GM18907 (cell line): Measurements from ENCODE around the gene ITGB3.

Experiments used
- ATAC-seq: cut with Tn5 transposase; IDR thresholded peaks from one replicate; pipeline ENCODE4 v1.9.1; 2021; ENCODE audit warnings: mild to moderate bottlenecking, moderate library complexity; ENCODE audit not compliant: unreplicated experiment

Gene ITGB3

DNA sequence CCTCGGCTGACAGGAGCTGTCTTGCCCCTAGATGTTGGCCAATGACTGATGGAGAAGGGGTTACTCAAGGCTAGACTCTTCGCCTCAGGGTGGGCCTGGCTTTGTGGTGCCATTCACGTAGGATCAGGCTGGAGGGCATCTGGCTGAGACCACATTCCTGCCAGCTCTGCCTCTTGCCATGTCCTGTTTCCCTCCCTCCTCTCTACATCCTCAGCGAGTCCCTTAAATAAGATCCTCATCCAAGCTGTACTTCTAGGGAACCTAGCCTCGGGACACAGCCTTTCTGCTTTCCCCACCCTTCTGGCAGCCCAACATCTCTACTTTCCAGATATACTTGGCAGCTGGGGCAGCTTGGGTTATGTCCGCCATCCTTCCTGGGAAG lies 42.2 kb downstream of the ITGB3 start:
- ATAC-seq = no peak

DNA sequence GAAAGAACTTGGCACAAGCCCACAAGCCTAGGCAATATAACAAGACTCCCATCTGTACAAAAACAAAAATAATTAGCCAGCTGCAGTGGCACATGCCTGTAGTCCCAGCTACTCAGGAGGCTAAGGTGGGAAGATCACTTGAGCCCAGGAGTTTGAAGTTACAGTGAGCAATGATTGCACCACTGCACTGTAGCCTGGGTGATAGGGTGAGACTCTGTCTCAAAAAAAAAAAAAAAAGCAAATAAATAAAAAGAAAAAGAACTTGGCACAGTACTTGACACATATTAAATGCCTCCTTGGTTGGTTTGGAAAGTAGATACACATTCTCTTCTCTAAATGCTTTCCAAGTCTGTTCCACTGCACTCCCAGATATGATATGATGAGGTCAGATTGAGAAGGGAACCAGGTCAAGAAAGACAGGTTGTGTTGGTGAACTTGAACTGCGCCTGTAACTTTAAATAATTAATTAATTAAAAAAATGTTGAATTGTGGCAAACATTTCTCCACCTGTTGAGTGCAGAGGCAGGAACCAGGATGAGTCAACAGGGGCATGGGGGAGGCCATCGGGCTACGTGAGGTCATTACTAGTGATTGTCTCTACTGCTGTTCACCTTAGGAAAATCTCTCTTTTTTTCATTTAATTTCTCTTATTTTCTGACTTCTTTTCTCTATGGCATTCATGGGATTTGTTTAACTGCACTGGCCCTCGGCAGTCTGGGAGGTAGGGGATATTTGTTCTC lies 44.2 kb downstream of the ITGB3 start:
- ATAC-seq = no peak

DNA sequence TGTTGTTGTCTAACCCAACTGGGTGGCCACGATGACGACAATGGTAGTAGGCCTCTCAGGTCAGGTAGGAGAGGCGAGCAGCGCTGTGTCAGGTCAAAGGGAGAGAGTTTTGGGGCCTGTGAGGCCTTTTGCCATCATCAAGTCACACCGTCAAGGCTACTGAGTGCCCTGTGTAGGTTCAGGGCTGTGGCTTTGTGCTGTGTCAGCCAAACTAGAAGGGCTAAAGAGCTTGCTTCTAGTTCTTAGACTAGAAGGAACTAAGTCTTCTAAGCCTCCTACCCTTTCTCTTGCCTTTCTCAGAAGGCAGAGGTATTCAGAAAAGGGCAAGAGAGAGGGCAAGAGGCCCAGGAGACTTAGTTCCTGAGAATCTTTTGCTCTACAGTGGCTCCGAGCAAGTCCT lies 45.1 kb downstream of the ITGB3 start:
- no peak for ATAC-seq

DNA sequence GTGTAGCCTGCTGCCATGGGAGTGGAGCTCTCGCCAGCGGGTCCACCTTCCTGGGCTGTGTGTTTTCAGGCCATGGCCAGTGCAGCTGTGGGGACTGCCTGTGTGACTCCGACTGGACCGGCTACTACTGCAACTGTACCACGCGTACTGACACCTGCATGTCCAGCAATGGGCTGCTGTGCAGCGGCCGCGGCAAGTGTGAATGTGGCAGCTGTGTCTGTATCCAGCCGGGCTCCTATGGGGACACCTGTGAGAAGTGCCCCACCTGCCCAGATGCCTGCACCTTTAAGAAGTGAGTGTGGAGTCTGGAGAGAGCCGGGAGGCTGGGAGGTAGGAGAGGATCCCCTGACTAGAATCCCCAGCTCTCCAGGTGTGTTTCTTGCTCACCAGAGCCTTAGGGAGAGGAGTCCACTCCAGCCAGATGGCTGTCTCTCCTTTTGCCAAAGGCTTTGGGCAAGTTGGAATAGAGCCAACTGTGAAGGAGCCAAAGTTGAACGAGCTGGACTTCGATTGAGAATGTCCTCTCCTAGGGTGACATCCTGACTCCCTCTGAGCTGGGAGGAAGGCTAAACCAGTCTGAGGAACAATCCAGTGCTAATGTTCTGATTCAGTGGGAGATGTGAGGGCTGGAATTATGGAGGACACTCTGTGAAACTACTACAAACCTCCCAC lies 45.7 kb downstream of the ITGB3 start:
- ATAC-seq = no peak

DNA sequence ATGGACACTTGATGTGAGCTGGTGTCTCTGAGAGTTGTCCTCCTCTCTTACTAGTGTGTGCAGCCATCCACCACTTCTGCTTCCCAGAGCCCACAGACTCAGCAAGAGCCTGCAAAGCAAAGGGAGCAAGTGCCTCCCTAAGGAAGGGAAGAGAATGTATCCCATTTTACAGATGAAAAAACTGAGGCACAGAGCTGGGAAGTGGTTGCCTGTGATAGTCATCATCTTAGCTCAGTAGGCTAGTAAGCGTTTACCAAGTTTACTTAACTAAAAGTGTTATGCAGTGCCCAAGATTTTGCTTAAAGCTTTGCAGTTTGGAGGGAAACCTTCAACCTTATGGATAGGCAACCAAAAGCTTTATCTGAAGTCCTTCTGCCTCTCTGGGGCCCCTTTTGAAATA lies 47.1 kb downstream of the ITGB3 start:
- ATAC-seq = no peak

DNA sequence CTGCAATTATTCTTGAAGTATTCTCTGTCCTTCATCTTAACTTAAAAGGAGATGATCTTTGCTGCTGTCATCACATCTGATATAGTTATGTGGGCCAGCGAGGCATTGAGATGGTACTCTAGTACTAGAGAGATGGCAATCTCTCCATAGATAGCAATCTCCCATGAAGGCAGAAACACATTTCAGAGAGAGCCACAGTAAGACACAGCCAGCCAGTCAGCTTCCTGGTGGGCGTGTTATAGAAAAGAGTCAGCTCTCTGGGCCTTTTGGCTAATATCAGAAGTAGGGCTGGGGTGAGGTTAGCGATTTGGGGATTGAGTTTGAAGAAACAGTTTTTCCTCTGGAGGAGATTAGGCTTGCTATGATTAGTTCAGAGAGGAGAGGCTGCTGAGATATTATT lies 47.5 kb downstream of the ITGB3 start:
- no peak for ATAC-seq

DNA sequence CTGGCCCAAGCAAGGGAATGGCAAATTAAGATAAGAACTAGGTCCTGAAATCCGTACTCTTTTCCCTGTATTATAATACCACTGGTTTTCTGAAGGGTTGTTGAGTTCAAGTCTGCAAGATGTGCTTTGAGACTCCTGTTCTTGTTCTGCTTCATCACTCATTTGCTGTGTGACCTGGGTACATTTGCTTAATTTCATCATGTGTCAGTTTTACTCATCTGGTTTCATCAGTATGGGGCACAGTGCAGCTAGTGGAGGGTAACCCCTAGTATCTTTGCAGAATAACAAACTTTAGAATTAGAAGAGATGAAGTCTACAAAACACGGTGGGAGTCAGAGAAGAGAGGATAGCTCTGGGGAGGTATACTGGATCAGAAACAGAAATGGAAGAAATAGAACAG lies 48.2 kb downstream of the ITGB3 start:
- no peak for ATAC-seq

DNA sequence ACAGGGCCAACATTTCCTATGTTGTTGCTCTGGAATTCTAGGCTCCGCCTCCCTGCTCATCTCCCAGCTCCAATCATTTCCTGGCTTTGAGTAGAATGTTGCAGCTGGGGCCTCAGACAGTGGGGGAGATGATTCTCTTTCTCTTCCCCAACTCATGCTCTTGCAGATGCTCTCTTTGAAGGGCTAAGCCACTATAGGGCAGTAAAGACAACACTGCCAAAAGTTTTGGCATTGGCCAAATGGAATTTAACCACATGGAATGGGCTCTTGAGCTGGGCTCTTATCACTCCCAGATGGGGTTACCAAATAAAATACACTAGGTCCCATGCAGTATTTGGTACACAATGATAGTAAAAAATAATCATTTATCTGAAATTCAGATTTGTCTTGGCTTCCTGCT lies 50.6 kb downstream of the ITGB3 start:
- ATAC-seq = no peak

DNA sequence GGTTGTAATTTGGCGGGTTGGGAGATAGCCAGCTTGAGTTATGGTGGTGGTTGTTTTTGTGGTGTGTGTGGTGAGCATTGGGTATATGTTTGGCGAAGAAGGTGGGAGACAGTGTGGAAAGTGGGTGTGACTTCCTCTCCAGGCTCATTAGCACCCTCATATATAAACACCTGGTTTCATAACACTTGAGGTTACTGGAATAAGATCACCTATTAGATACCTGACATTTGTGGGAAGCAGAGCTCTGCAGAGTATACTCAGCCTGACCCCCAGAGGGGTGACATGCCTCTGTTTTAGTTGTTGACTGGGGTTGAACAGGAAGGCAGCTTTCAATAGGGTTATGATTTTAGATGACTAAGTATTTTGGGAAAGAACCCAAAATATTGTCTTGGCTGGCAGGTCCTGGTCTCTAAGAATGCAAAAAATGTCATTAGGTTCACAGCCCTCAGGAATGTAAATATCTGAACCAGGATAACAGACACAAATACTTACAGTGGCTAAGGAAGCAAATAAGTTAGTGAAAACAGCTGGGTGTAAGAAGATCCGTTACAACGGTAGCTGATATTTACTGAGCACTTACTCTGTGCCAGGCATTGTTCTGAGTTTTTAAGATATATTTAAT lies 51.8 kb downstream of the ITGB3 start:
- ATAC-seq = no peak

DNA sequence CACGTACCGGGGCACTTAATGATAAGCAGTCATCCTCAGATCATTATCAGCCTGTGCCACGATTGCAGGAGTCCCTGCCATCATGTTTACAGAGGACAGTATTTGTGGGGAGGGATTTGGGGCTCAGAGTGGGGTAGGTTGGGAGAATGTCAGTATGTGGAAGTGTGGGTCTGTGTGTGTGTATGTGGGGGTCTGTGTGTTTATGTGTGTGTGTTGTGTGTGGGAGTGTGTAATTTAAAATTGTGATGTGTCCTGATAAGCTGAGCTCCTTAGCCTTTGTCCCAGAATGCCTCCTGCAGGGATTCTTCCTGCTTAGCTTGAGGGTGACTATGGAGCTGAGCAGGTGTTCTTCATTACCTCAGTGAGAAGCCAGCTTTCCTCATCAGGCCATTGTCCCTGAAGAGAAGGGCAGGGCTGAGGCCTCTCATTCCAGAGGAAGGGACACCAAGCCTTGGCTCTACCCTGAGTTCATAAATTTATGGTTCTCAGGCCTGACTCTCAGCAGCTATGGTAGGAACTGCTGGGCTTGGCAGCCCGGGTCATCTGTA lies 56.6 kb downstream of the ITGB3 start:
- no peak for ATAC-seq

DNA sequence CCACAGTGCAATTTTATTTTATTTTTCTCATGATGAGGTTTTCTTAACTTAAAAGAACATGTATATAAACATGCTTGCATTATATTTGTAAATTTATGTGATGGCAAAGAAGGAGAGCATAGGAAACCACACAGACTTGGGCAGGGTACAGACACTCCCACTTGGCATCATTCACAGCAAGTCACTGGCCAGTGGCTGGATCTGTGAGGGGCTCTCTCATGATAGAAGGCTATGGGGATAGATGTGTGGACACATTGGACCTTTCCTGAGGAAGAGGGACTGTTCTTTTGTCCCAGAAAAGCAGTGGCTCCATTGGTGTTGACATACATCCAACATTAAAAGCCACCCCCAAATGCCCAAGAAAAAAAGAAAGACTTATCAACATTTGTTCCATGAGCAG lies 57.8 kb downstream of the ITGB3 start:
- no peak for ATAC-seq

DNA sequence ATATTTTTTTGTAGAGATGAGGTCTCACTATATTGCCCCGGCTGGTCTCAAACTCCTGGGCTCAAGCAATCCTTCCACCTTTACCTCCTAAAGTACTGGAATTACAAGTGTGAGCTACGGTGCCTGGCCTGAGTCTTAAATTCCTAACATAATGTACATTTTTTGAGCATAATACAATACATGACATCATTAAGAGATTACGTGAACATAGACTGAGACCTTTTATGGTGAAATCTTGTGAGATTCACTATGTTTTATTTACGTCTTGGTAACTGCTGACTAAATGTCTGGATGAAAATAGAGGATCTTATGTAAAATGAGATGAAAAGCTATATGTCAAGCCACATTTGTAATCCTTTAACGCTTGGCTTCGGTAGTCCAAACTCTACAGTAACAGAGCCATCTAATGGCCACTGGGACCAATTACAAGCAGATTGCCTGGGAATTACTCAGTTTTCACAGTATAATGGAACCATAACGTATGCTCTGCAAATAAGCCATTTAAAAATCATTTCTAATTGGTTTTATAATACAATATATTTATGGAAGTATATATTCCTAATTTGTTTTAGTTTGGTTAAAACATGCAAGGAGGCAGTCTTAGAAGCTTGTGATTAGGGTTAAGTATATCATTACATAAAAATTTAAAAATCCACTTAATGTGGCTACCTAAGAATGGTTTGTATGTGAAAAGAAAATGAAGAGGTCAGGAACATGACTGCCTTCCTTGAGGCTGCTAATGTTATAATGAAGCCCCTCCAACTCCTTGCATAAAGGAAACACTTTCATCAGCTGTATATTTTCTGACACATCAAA lies 62.0 kb downstream of the ITGB3 start:
- no peak for ATAC-seq

DNA sequence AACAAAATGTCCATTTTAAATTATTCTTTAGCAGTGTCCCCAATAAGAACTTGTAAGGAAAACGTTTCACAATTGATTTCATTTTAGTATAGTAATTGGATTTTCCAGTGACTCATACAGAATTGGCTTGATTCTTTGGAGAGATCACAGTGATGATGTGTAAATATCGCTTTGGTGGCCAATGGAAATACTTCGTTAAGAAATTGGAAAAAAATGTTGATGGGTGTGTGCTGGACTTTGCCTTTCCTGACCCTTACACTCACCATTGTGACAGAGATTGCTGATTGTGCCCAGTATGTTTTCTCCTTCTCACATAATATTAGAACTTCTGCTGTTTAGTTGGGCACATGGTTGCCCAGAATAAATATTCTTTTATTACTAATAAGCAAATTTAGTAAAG lies 62.7 kb downstream of the ITGB3 start:
- no peak for ATAC-seq

DNA sequence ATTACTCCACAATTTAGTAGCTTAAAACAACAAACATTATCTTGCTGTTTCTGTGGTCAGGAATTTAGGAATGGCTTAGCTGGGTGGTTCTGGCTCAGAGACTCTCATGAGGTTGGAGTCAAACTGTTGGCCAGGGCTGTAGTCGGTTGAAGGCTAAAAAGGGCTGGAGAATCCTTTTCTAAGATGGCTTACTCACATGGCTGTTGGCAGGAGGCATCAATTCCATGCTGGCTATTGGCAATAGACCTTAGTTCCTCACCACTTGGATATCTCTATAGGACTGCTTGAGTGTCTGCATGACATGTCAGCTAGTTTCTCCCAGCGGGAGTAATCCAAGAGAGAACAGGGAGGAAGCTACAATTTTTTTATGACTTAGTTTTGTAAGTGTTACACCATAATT lies 63.5 kb downstream of the ITGB3 start:
- no peak for ATAC-seq

DNA sequence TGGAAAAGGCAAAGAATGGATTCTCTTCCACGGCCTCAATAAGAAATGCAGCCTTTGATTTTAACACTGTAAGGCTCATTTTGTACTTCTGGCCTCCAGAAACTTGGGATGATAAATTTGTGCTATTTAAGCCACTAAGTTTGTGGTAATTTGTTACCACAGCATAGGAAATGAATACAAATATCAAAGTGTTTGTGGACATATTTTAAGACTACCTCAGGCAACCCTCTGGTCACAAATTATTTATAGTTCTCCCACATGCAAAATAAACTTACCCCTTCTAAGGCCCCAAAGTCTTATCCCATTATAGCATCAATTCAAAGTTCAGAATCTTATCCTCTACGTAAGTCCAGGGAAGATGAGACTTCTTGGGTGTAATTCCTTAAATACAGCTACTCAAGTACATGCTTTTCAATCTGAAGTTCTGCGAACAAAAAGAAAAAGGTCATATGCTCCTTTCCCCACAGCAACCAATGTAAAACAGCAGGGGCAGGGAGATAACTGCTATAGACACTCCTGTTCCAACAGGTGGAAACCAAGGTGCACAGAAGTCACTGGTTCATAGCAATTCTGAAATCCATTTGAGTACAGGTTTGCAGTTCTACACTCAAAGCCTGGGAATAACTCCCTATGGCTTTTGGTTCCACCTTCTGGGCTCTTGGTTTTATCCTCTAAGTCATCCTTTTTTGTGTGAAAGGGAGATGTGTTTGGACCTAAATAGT lies 64.7 kb downstream of the ITGB3 start:
- no peak for ATAC-seq

DNA sequence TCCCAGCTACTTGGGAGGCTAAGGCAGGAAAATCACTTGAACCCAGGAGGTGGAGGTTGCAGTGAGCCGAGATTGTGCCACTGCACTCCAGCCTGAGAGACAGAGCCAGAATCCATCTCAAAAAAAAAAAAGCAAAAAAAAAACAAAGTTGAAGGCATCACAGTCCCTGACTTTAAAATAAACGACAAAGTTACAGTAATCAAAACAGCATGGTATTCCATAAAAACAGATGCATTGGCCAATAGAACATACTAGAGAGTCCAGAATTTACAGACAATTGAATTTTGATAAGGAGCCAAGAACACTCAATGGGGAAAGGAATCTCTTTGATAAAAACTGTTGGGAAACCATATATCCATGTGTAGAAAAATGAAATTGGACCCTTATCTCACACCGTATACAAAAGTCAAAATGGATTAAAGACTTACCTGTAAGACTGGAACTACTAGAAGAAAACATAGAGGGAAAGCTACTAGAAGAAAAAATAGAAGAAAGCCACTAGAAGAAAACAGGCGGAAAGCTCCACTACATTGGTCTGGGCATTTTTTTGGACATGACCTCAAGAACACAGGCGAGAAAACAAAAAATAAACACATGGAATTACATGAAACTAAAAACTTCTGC lies 67.4 kb downstream of the ITGB3 start:
- no peak for ATAC-seq

DNA sequence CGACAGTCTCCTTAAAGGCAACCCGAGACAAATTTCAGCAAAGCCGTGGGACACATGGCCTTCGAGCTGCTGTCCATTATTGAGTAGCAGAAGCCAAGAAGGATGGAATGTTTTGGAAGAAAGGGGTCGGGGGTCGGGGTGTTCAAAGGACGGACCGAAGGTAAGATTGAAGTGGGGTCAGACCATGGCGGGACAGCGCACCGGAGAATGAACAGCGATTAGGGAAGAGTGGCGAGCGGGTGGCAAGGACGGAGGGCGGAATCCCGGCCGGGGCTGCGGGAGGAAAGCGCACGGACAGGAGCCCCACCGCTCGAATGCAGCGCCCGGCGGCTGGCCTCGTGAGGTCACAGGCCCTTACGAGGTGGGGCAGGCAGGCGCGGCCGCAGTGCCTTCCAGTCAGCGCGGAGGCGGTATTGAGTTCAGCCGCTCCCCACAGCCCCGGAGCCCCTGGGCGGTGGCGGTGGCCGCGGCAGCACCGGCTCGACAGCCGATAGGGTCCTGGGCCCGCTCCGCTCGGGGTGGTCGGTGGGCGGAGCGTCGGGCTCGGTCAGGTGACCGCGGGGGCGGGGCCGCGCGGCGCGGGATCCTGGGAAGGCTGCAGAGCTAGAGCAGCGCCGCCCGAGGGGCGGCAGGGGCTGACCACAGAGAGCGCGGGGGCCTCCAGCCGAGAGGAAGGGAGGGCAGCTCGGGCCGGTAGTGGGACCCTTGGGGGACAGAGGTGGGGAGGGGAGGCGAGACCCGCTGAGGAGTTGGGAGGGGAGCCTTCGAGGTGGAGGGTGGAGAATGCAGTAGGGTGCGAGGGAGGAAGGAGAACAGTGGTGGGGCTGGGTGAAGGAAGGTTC lies 70.0 kb downstream of the ITGB3 start, which contains the start of gene EFCAB13:
TSS of gene EFCAB13 (plus strand) at position 574 of the 842 bp plus-strand sequence. CDS start 4,399 bp downstream, outside the sequence.
- ATAC-seq = peak; percentile 81

DNA sequence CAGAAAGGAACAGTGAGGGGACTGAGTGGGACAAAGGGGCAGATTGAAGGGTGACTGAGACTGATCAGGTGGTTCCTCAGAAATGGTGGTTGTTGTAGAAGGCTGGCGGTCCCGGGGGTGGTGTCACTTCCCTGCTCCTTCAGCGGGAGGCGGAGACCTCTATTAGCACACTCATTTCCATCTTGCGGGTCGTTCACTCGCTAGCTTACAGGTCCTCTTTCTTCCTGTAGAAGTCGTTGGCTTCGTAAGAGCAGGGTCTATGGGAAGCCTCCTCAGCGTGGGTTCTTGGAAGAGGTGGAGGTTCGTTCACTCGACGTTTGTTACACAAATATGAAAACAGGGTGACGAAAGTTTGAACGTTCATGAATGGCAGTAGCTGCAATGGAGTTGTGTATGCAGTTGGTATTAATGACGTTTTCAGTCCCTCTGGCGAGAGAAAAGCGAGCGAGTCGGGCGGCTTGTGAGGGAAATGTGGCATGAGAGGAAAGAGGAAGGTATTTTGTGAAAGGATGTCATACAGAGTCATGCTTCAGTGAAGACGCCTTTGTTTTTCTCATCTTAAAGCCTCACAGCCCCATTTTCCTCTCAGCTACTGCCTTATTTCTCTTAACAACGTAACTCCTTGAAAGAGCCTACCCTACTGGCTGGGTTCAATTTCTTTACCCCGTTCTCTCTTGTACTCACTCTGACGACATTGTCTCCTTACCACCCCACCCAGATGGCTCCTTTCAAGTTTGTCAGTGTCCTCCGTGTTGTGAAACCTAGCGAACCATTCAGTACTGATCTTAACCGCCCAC lies 70.8 kb downstream of the ITGB3 start:
- peak; percentile 43 for ATAC-seq
